H1 (cell line): Measurements from ENCODE around the gene LRRFIP1. TPM values are rescaled to one million over a fixed set of nuclear protein-coding genes. Genes with fewer than 3 reads are reported as not detected.

Experiments
- CTCF ChIA-PET: fragments of 300-600 bp; sonication (Branson Sonifier 250); formaldehyde crosslinking; loops from one replicate; lab custom pipeline; 2021; ENCODE audit not compliant: partially characterized antibody; lab: Charles Lee
- POLR2A ChIA-PET: fragments of 300-600 bp; sonication (Branson Sonifier 250); formaldehyde crosslinking; loops from one replicate; lab custom pipeline; 2021; ENCODE audit warnings: inconsistent platforms; ENCODE audit not compliant: partially characterized antibody; lab: Charles Lee
- DNase-seq, 2 experiments: peaks; one replicate each; pipeline versions ENCODE4 v3.0.0 to v3.0.0-alpha.2; 2010 to 2022; ENCODE audit warnings: low spot score in 2 of 2, low read depth in 1 of 2, mixed read lengths in 1 of 2
- FAIRE-seq: peaks from 2 replicates; lab custom pipeline; 2011; peaks lifted over from hg19 to GRCh38; lab: Jason Lieb, UNC
- H2AFZ ChIP-seq: 2 replicates; pipeline ENCODE4 v1.8.1; 2012; ENCODE audit warnings: low read length, inconsistent platforms
- H2AK5ac ChIP-seq: 2 replicates; pipeline ENCODE4 v1.6.1; 2013; ENCODE audit warnings: low read depth, low read length
- H2BK120ac ChIP-seq: replicated peaks from 2 replicates; pipeline ENCODE3; 2013; ENCODE audit warnings: low read depth, low read length, inconsistent platforms
- H2BK12ac ChIP-seq: 2 replicates; pipeline ENCODE4 v1.6.1; 2013; ENCODE audit warnings: low read depth, low read length
- H2BK15ac ChIP-seq: 2 replicates; pipeline ENCODE4 v1.6.1; 2013; ENCODE audit warnings: low read length
- H2BK20ac ChIP-seq: 2 replicates; pipeline ENCODE4 v1.6.1; 2013; ENCODE audit warnings: low read length
- H2BK5ac ChIP-seq: 2 replicates; pipeline ENCODE4 v1.6.1; 2013; ENCODE audit warnings: low read depth, low read length
- H3K14ac ChIP-seq: 2 replicates; pipeline ENCODE4 v1.6.1; 2013; ENCODE audit warnings: inconsistent platforms; ENCODE audit not compliant: insufficient read length
- H3K18ac ChIP-seq: 2 replicates; pipeline ENCODE4 v1.6.1; 2013; ENCODE audit warnings: low read length; ENCODE audit errors: extremely low read depth
- H3K23ac ChIP-seq: 2 replicates; pipeline ENCODE4 v1.6.1; 2013; ENCODE audit warnings: inconsistent platforms; ENCODE audit not compliant: insufficient read length
- H3K23me2 ChIP-seq: 2 replicates; pipeline ENCODE4 v1.6.1; 2013; ENCODE audit warnings: low read depth, low read length
- H3K27ac ChIP-seq: 2 replicates; pipeline ENCODE4 v1.6.1; 2011; ENCODE audit warnings: low read depth, low read length, inconsistent platforms
- H3K27me3 ChIP-seq, 4 experiments: replicated peaks in 1 of 4; 1 replicate in 1 of 4; 2 replicates in 3 of 4; pipeline versions ENCODE4 v1.6.1 to v1.8.1; 2011 to 2013; ENCODE audit warnings: low read length in 3 of 4, mild to moderate bottlenecking in 3 of 4, inconsistent platforms in 2 of 4, mixed read lengths in 2 of 4, moderate library complexity in 1 of 4; ENCODE audit not compliant: control insufficient read depth in 3 of 4, insufficient read depth in 3 of 4; ENCODE audit errors: extremely low read depth in 1 of 4
- H3K36me3 ChIP-seq, 4 experiments: 2 replicates each; pipeline versions ENCODE4 v1.6.1 to v1.8.1; 2011 to 2013; ENCODE audit warnings: mild to moderate bottlenecking in 4 of 4, low read length in 3 of 4, moderate library complexity in 2 of 4, control low read depth in 1 of 4, inconsistent platforms in 1 of 4; ENCODE audit not compliant: insufficient read depth in 4 of 4, control insufficient read depth in 2 of 4
- H3K4ac ChIP-seq: replicated peaks from 2 replicates; pipeline ENCODE3; 2013; ENCODE audit warnings: low read length, low read depth, mixed read lengths, inconsistent platforms; ENCODE audit not compliant: insufficient read length
- H3K4me1 ChIP-seq, 4 experiments: replicated peaks in 1 of 4; 1 replicate in 1 of 4; 2 replicates in 3 of 4; pipeline versions ENCODE4 v1.6.1 to v1.8.1; 2011 to 2013; ENCODE audit warnings: low read length in 3 of 4, inconsistent platforms in 2 of 4, mixed read lengths in 1 of 4; ENCODE audit not compliant: insufficient read depth in 4 of 4, control insufficient read depth in 3 of 4
- H3K4me2 ChIP-seq, 2 experiments: 2 replicates each; pipeline versions ENCODE4 v1.6.1 to v1.8.1; 2011 to 2013; ENCODE audit warnings: low read depth in 2 of 2, low read length in 2 of 2, control low read depth in 1 of 2, inconsistent platforms in 1 of 2, mild to moderate bottlenecking in 1 of 2; ENCODE audit not compliant: insufficient read depth in 1 of 2
- H3K4me3 ChIP-seq, 4 experiments: fragments of 200-600, 300-600 bp in 1 of 4; sonication (generic), shearing (Covaris generic), sonication (Bioruptor Twin) in 1 of 4; 2 replicates each; pipeline versions ENCODE4 v1.5.1 to v1.8.1; 2011 to 2016; ENCODE audit warnings: low read length in 4 of 4, low read depth in 3 of 4, control low read depth in 2 of 4, inconsistent platforms in 2 of 4, mild to moderate bottlenecking in 2 of 4, mixed read lengths in 1 of 4, moderate library complexity in 1 of 4; ENCODE audit not compliant: insufficient read depth in 2 of 4; ENCODE audit errors: extremely low read depth in 1 of 4
- H3K56ac ChIP-seq: replicated peaks from 2 replicates; pipeline ENCODE3; 2013; ENCODE audit warnings: low read depth, mild to moderate bottlenecking, mixed read lengths, low read length, inconsistent platforms; ENCODE audit not compliant: insufficient read length
- H3K79me1 ChIP-seq: 2 replicates; pipeline ENCODE4 v1.6.1; 2013; ENCODE audit warnings: low read depth, low read length, control low read depth
- H3K79me2 ChIP-seq, 2 experiments: 2 replicates each; pipeline versions ENCODE4 v1.6.1 to v1.8.1; 2012 to 2013; ENCODE audit warnings: low read length in 2 of 2, mild to moderate bottlenecking in 2 of 2, inconsistent platforms in 1 of 2; ENCODE audit not compliant: insufficient read depth in 2 of 2, control insufficient read depth in 1 of 2
- H3K9ac ChIP-seq, 4 experiments: replicated peaks in 1 of 4; 1 replicate in 1 of 4; 2 replicates in 3 of 4; pipeline versions ENCODE4 v1.6.1 to v1.8.1; 2011 to 2013; ENCODE audit warnings: low read depth in 3 of 4, low read length in 3 of 4, control low read depth in 2 of 4, mild to moderate bottlenecking in 2 of 4, moderate library complexity in 2 of 4, inconsistent platforms in 1 of 4; ENCODE audit errors: extremely low read depth in 1 of 4
- H3K9me3 ChIP-seq, 2 experiments: 2 replicates each; pipeline versions ENCODE4 v1.6.1 to v1.8.1; 2012 to 2013; ENCODE audit warnings: mild to moderate bottlenecking in 2 of 2, moderate library complexity in 2 of 2, control low read depth in 1 of 2, inconsistent platforms in 1 of 2, low read depth in 1 of 2, low read length in 1 of 2, mixed read lengths in 1 of 2; ENCODE audit not compliant: insufficient read depth in 2 of 2
- H4K20me1 ChIP-seq, 2 experiments: replicated peaks in 1 of 2; 2 replicates each; pipeline versions ENCODE3 to v1.8.1; 2011 to 2013; ENCODE audit warnings: inconsistent platforms in 2 of 2, low read length in 2 of 2, mild to moderate bottlenecking in 1 of 2; ENCODE audit not compliant: insufficient read depth in 2 of 2, control insufficient read depth in 1 of 2
- H4K5ac ChIP-seq: 2 replicates; pipeline ENCODE4 v1.6.1; 2013; ENCODE audit warnings: low read length, low read depth, mixed read lengths, inconsistent platforms; ENCODE audit not compliant: insufficient read length
- H4K8ac ChIP-seq: 2 replicates; pipeline ENCODE4 v1.8.0; 2013; ENCODE audit warnings: mild to moderate bottlenecking, moderate library complexity, low read length, inconsistent platforms; ENCODE audit not compliant: insufficient read depth; ENCODE audit errors: extremely low read depth
- H4K91ac ChIP-seq: replicated peaks from 2 replicates; pipeline ENCODE3; 2013; ENCODE audit warnings: low read length, mixed read lengths, inconsistent platforms; ENCODE audit not compliant: insufficient read length
- ASH2L ChIP-seq: fragments of 200-600, 300-600 bp; sonication (generic); IDR thresholded peaks from one replicate; pipeline ENCODE4 v1.7.1; 2017; ENCODE audit warnings: low read length
- BACH1 ChIP-seq: IDR thresholded peaks from 2 replicates; pipeline ENCODE4 v1.6.1; 2012; ENCODE audit warnings: low read length, improper control_type of control experiment
- CBX5 ChIP-seq: fragments of 300-800, 300-1000 bp; sonication (generic); IDR thresholded peaks from 2 replicates; pipeline ENCODE4 v1.7.1; 2016; ENCODE audit warnings: antibody characterized with exemption, low read length, low read depth
- CBX8 ChIP-seq: fragments of 300-800, 300-1000 bp; sonication (generic); IDR thresholded peaks from 2 replicates; pipeline ENCODE4 v1.7.1; 2016; ENCODE audit warnings: low read depth, low read length, borderline replicate concordance
- CHD1 ChIP-seq: IDR thresholded peaks from 2 replicates; pipeline ENCODE4 v1.6.1; 2012; ENCODE audit warnings: low read depth, low read length, improper control_type of control experiment
- CTCF ChIP-seq, 3 experiments: IDR thresholded peaks; 1 replicate in 2 of 3; 2 replicates in 1 of 3; pipeline versions ENCODE4 v1.5.1 to v1.6.1; 2011; ENCODE audit warnings: low read length in 3 of 3, mild to moderate bottlenecking in 3 of 3, inconsistent platforms in 2 of 3, low read depth in 1 of 3, moderate library complexity in 1 of 3; ENCODE audit not compliant: insufficient read depth in 1 of 3; ENCODE audit errors: control extremely low read depth in 1 of 3
- EZH2 ChIP-seq: fragments of 200-600 bp; sonication (generic); IDR thresholded peaks from 2 replicates; pipeline ENCODE4 v1.7.1; 2012; ENCODE audit warnings: low read depth, mild to moderate bottlenecking, moderate library complexity, low read length, inconsistent platforms; ENCODE audit not compliant: severe bottlenecking
- HDAC6 ChIP-seq: IDR thresholded peaks from one replicate; pipeline ENCODE4 v1.7.1; 2012; ENCODE audit warnings: low read depth, mild to moderate bottlenecking, inconsistent platforms, low read length, moderate library complexity
- RBBP5 ChIP-seq: IDR thresholded peaks from 2 replicates; pipeline ENCODE4 v1.7.1; 2012; ENCODE audit warnings: low read depth, mild to moderate bottlenecking, inconsistent platforms, low read length, moderate library complexity, borderline replicate concordance
- RFX5 ChIP-seq: IDR thresholded peaks from 2 replicates; pipeline ENCODE4 v1.6.1; 2011; ENCODE audit warnings: low read depth, low read length, improper control_type of control experiment, borderline replicate concordance
- SIX5 ChIP-seq: IDR thresholded peaks from 2 replicates; pipeline ENCODE4 v1.6.1; 2011; ENCODE audit warnings: mild to moderate bottlenecking, low read depth, low read length
- SP2 ChIP-seq: IDR thresholded peaks from 2 replicates; pipeline ENCODE4 v1.6.1; 2012; ENCODE audit warnings: mild to moderate bottlenecking, low read length, inconsistent platforms
- WGBS, 2 experiments: shearing (Covaris generic) in 1 of 2; methylation state at CpG; one replicate each; pipeline versions ENCODE4 v1.1.6 to v1.1.7; 2013 to 2015; ENCODE audit warnings: low lambda C conversion rate in 2 of 2, mixed read lengths in 2 of 2, inconsistent platforms in 1 of 2, low coverage in 1 of 2, missing lambda C conversion rate in 1 of 2; ENCODE audit not compliant: insufficient replicate concordance in 2 of 2, insufficient coverage in 1 of 2, insufficient read length in 1 of 2; ENCODE audit errors: extremely low coverage in 1 of 2, missing lambda C conversion rate in 1 of 2; 5-methylcytosine and 5-hydroxymethylcytosine counted together
- polyA plus RNA-seq, 7 experiments: library from polyadenylated mRNA; depleted of rRNA in 3 of 7; stranded (reverse) in 5 of 7; unstranded in 2 of 7; fragments of >200 nt in 5 of 7; fragments of 200-250 nt in 2 of 7; gene quantifications; 1 replicate in 5 of 7; 2 replicates in 1 of 7; 4 replicates in 1 of 7; pipeline versions ENCODE4 v1.2.1 to v1.2.3, GENCODE V29; 2011 to 2013; ENCODE audit warnings: missing spikeins in 2 of 7, mixed read lengths in 2 of 7
- total RNA-seq: library from RNA; stranded (reverse); fragmentation: NEBNext Ultra II Directional; extraction: Animal tissue kit (Norgen Biotek cat#: 25700); gene quantifications from 2 replicates; pipeline ENCODE4 v1.2.1, GENCODE V29; 2021

LRRFIP1 gene
- total and polyA plus RNA-seq, 2 of the 8 experiments (the other 6 are each of a cell fraction or from before 2014, with no cell fraction given): 12.1 to 75.8 TPM

DNA sequence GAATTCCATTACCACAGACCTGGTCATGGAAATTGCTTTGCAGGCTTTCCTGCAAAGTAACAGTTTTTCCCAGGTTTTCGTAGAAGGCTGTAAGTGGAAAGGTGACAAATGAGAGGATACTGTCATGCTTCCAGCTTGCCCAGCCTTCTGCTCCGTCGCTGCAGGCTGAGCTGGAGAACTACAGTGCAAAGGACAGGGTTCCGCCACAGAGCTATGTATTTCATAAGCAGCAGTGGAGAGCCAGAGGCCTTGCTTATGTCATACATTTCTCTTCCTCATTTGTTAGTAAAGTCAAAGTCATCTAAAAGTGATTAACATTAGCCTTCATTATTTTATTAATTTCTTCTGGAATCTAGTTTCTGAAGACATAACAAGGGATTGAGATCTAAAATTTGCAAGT, 98.3 kb downstream of the LRRFIP1 start:
- WGBS, 2 experiments: 96% methylated on average over 4 of the region's 4 CpGs; no CpG with 5 or more reads in 1 of the 2 experiments
- no peak overlapping the region for H3K27ac ChIP-seq
- H2AK5ac ChIP-seq: no peak overlapping the region
- no peak overlapping the region for H3K23ac ChIP-seq
- no peaks in the 10 kb centered on the region for H3K9me3 ChIP-seq
- no peak overlapping the region for H4K8ac ChIP-seq
- no peak overlapping the region for H3K18ac ChIP-seq
- H2BK20ac ChIP-seq: no peak overlapping the region
- no peak overlapping the region for H3K9ac ChIP-seq
- no peak overlapping the region for H3K4me3 ChIP-seq
- H3K79me2 ChIP-seq: peaks cover 3 to 33% of the 10 kb centered on the region in 2 experiments; a peak in 3 of 4 replicates
- no peak overlapping the region for H4K5ac ChIP-seq
- no peak overlapping the region for H2BK5ac ChIP-seq
- H3K4me1 ChIP-seq: peaks cover 0 to 7% (median 4%) of the 10 kb centered on the region in 4 experiments; a peak in 4 of 7 replicates
- peaks cover 0 to 7% of the 10 kb centered on the region in 2 experiments for H4K20me1 ChIP-seq
- no peak overlapping the region for H2BK120ac ChIP-seq
- no peak overlapping the region for H3K14ac ChIP-seq
- no peak overlapping the region for H2BK12ac ChIP-seq
- H4K91ac ChIP-seq: no peak overlapping the region
- peaks cover 10% of the 10 kb centered on the region; the same call in 1 of the 2 replicates for H3K79me1 ChIP-seq
- H2BK15ac ChIP-seq: no peak overlapping the region
- H3K23me2 ChIP-seq: no peaks in the 10 kb centered on the region
- no peaks in the 10 kb centered on the region for H3K27me3 ChIP-seq
- H3K56ac ChIP-seq: no peak overlapping the region
- no peak for DNase-seq
- no peaks in the 10 kb centered on the region; a peak in 1 of 8 replicates for H3K36me3 ChIP-seq
- POLR2A ChIA-PET: no interaction called here
- CTCF ChIA-PET: interaction anchor here (1.1 to 2.3 kb wide), 4 partner anchors 9 to 53 kb away, joined by 4 to 7 read pairs (median 6); no protein-coding TSS in a partner anchor
- FAIRE-seq: no peak
- no peak overlapping the region for H3K4me2 ChIP-seq
- no peak overlapping the region for H3K4ac ChIP-seq
- no peak overlapping the region for H2AFZ ChIP-seq
- no peak for TF ChIP-seq RFX5
- no peak for TF ChIP-seq CTCF (IDR thresholded peaks at IDR 0.05; ENCODE audit: control extremely low read depth in 1 of 3, insufficient read depth in 1 of 3, low read depth in 1 of 3, low read length in 3 of 3)
- no peak for TF ChIP-seq SIX5
- no peak for TF ChIP-seq CBX8
- no peak for TF ChIP-seq CBX5
- no peak for TF ChIP-seq ASH2L
- TF ChIP-seq SP2: no peak
- TF ChIP-seq RBBP5: no peak
- TF ChIP-seq HDAC6: no peak
- TF ChIP-seq BACH1: no peak
- TF ChIP-seq EZH2: no peak
- no peak for TF ChIP-seq CHD1
